Liver (tissue), 9 donors: ENCODE results near the gene ANKDD1B. TPM values are rescaled to one million over a fixed set of nuclear protein-coding genes. Genes with fewer than 3 reads are reported as not detected.

ENCODE experiments used
- DNase-seq: peaks from one replicate; pipeline ENCODE4 v3.0.0-alpha.2; 2017; ENCODE audit warnings: low spot score
- H3K27ac ChIP-seq, 2 donors: one replicate each; pipeline ENCODE4 v1.7.0; 2013; ENCODE audit warnings: inconsistent platforms in 2 of 2, low read length in 2 of 2, control low read depth in 1 of 2, low read depth in 1 of 2, mild to moderate bottlenecking in 1 of 2
- H3K27me3 ChIP-seq, 4 donors: one replicate each; pipeline versions ENCODE4 v1.6.1 to v1.7.0; 2013; ENCODE audit warnings: low read length in 3 of 4, inconsistent platforms in 1 of 4, mild to moderate bottlenecking in 1 of 4, moderate library complexity in 1 of 4; ENCODE audit not compliant: control insufficient read depth in 4 of 4, insufficient read depth in 4 of 4
- H3K36me3 ChIP-seq, 4 donors: one replicate each; pipeline versions ENCODE4 v1.6.1 to v1.7.0; 2013; ENCODE audit warnings: low read length in 3 of 4, mild to moderate bottlenecking in 3 of 4, low read depth in 1 of 4, moderate library complexity in 1 of 4; ENCODE audit not compliant: control insufficient read depth in 4 of 4, insufficient read depth in 3 of 4
- H3K4me1 ChIP-seq, 4 donors: one replicate each; pipeline versions ENCODE4 v1.6.1 to v1.7.0; 2013; ENCODE audit warnings: low read length in 3 of 4, mild to moderate bottlenecking in 3 of 4, moderate library complexity in 1 of 4; ENCODE audit not compliant: control insufficient read depth in 4 of 4, insufficient read depth in 4 of 4
- H3K4me3 ChIP-seq, 3 donors: one replicate each; pipeline versions ENCODE4 v1.6.1 to v1.7.0; 2013; ENCODE audit warnings: low read length in 3 of 3, control low read depth in 1 of 3, low read depth in 1 of 3, mild to moderate bottlenecking in 1 of 3
- H3K9ac ChIP-seq, 2 donors: one replicate each; pipeline ENCODE4 v1.7.0; 2013; ENCODE audit warnings: low read length in 2 of 2, mild to moderate bottlenecking in 2 of 2, moderate library complexity in 2 of 2, control low read depth in 1 of 2, low read depth in 1 of 2
- H3K9me3 ChIP-seq, 4 donors: one replicate each; pipeline versions ENCODE4 v1.6.1 to v1.7.0; 2013; ENCODE audit warnings: low read length in 3 of 4; ENCODE audit not compliant: control insufficient read depth in 4 of 4
- EGR1 ChIP-seq, 2 donors: IDR thresholded peaks; 2 replicates each; pipeline ENCODE4 v1.6.1; 2016 to 2018; ENCODE audit warnings: antibody characterized with exemption in 2 of 2, low read depth in 2 of 2
- FOXA1 ChIP-seq: IDR thresholded peaks from 2 replicates; pipeline ENCODE4 v1.6.1; 2016; ENCODE audit warnings: antibody characterized with exemption
- FOXA2 ChIP-seq: IDR thresholded peaks from 2 replicates; pipeline ENCODE4 v1.6.1; 2016; ENCODE audit warnings: antibody characterized with exemption
- GABPA ChIP-seq, 2 donors: IDR thresholded peaks in 1 of 2; conservative IDR thresholded peaks in 1 of 2; 2 replicates each; pipeline ENCODE4 v1.6.1; 2016; ENCODE audit warnings: antibody characterized with exemption in 2 of 2, mild to moderate bottlenecking in 1 of 2, moderate library complexity in 1 of 2
- HNF4A ChIP-seq, 2 donors: conservative IDR thresholded peaks; 2 replicates each; pipeline ENCODE4 v1.6.1; 2016; ENCODE audit warnings: antibody characterized with exemption in 2 of 2, mild to moderate bottlenecking in 2 of 2
- HNF4G ChIP-seq: IDR thresholded peaks from 2 replicates; pipeline ENCODE4 v1.6.1; 2016; ENCODE audit warnings: antibody characterized with exemption
- JUND ChIP-seq, 2 donors: IDR thresholded peaks; 2 replicates each; pipeline ENCODE4 v1.6.1; 2016; ENCODE audit warnings: antibody characterized with exemption in 2 of 2
- NR2F2 ChIP-seq: IDR thresholded peaks from 2 replicates; pipeline ENCODE4 v1.6.1; 2016; ENCODE audit warnings: antibody characterized with exemption
- RAD21 ChIP-seq, 2 donors: IDR thresholded peaks; 2 replicates each; pipeline ENCODE4 v1.6.1; 2016; ENCODE audit warnings: antibody characterized with exemption in 2 of 2, mild to moderate bottlenecking in 2 of 2
- RXRA ChIP-seq, 2 donors: IDR thresholded peaks; 2 replicates each; pipeline ENCODE4 v1.6.1; 2017 to 2018; ENCODE audit warnings: antibody characterized with exemption in 2 of 2, mild to moderate bottlenecking in 1 of 2
- SP1 ChIP-seq: IDR thresholded peaks from 2 replicates; pipeline ENCODE4 v1.6.1; 2018; ENCODE audit warnings: antibody characterized with exemption, mild to moderate bottlenecking
- TAF1 ChIP-seq: conservative IDR thresholded peaks from 2 replicates; pipeline ENCODE4 v1.6.1; 2016; ENCODE audit warnings: antibody characterized with exemption, mild to moderate bottlenecking
- YY1 ChIP-seq: IDR thresholded peaks from 2 replicates; pipeline ENCODE4 v1.6.1; 2016; ENCODE audit warnings: antibody characterized with exemption, mild to moderate bottlenecking
- WGBS: extraction: QIAGEN DNeasy Blood & Tissue Kit; methylation state at CpG from one replicate; pipeline ENCODE4 v1.1.7; 2013; 5-methylcytosine and 5-hydroxymethylcytosine counted together
- polyA plus RNA-seq, 2 donors: library from polyadenylated mRNA; stranded (reverse) in 1 of 2; unstranded in 1 of 2; fragments of 200-250 nt in 1 of 2; fragments of >200 nt in 1 of 2; fragmentation: Nextera tagmentation in 1 of 2; extraction: Ambion mirVana in 1 of 2; gene quantifications; one replicate each; pipeline versions ENCODE4 v1.2.1 to v1.2.3, GENCODE V29; 2013 to 2015
- total RNA-seq, 2 donors: library from RNA; depleted of rRNA; stranded (reverse); fragments of >200 nt; gene quantifications; one replicate each; pipeline ENCODE4 v1.2.3, GENCODE V29; 2014
- TF ChIP-seq, protein P1 (sequence below): IDR thresholded peaks from 2 replicates; pipeline ENCODE4 v1.6.1; 2016; ENCODE audit warnings: antibody characterized with exemption
- TF ChIP-seq, protein P2 (sequence below): fragments of 150-350 bp; IDR thresholded peaks from 2 replicates; pipeline ENCODE4 v1.5.1; 2017; ENCODE audit warnings: improper control_type of control experiment, low read depth, low read length; ENCODE audit not compliant: missing input control
- TF ChIP-seq, protein P3 (sequence below): IDR thresholded peaks from 2 replicates; pipeline ENCODE4 v1.6.1; 2016; ENCODE audit warnings: antibody characterized with exemption
- TF ChIP-seq, protein P4 (sequence below): IDR thresholded peaks from 2 replicates; pipeline ENCODE4 v1.6.1; 2016; ENCODE audit warnings: antibody characterized with exemption
- TF ChIP-seq, protein P5 (sequence below): IDR thresholded peaks from 2 replicates; pipeline ENCODE4 v1.6.1; 2016; ENCODE audit warnings: antibody characterized with exemption, mild to moderate bottlenecking
- donor health status: healthy.
- donor health status: healthy.
- donor health status: healthy.
- donor health status: healthy.
- donor health status: healthy.

Gene ANKDD1B
- total and polyA plus RNA-seq, 4 donors, result 0.05 to 1.4 (median 0.52) TPM

DNA sequence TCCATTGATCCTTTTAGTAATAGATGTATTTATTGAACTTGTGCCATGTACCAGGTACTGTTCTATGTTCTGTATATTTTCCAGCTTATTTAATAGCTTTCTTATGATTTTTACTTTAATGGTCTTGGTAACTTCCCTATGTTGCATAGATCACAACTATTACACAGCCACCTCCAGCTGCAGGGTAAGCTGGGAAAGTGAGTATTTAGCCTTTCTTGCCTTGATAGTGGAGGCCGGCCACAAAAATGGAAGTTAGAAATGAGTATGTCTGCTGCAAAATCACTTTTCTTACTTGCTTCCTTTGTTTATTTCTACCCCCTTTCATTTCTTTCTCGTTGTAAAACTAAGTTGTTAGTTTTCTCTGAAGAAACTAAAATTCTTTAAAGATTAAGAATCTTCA, 43.1 kb upstream of the ANKDD1B start:
- Histone ChIP-seq H3K4me1 (no peaks in the 10 kb centered on the region), H3K9me3 (no peaks in the 10 kb centered on the region), H3K36me3 (no peaks in the 10 kb centered on the region), H3K27ac (no peak overlapping the region), H3K9ac (no peak overlapping the region), H3K27me3 (no peaks in the 10 kb centered on the region), H3K4me3 (no peak overlapping the region)
- DNase-seq, result no peak
- WGBS, result 89% methylated on average over 2 of the region's 2 CpGs
- TF ChIP-seq SP1 (no peak), HNF4A (conservative IDR thresholded peaks at IDR 0.05) (no peak), RXRA (IDR thresholded peaks at IDR 0.05) (no peak), YY1 (no peak), GABPA (IDR thresholded peaks at IDR 0.05 in 1 of 2, conservative IDR thresholded peaks at IDR 0.05 in 1 of 2) (no peak), JUND (IDR thresholded peaks at IDR 0.05) (no peak), FOXA2 (no peak), TAF1 (no peak), NR2F2 (no peak), HNF4G (no peak), EGR1 (IDR thresholded peaks at IDR 0.05; ENCODE audit: low read depth in 2 of 2) (no peak), RAD21 (IDR thresholded peaks at IDR 0.05) (no peak), FOXA1 (no peak)
- TF ChIP-seq, protein P1, sequence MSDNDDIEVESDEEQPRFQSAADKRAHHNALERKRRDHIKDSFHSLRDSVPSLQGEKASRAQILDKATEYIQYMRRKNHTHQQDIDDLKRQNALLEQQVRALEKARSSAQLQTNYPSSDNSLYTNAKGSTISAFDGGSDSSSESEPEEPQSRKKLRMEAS, result no peak
- TF ChIP-seq, protein P2, sequence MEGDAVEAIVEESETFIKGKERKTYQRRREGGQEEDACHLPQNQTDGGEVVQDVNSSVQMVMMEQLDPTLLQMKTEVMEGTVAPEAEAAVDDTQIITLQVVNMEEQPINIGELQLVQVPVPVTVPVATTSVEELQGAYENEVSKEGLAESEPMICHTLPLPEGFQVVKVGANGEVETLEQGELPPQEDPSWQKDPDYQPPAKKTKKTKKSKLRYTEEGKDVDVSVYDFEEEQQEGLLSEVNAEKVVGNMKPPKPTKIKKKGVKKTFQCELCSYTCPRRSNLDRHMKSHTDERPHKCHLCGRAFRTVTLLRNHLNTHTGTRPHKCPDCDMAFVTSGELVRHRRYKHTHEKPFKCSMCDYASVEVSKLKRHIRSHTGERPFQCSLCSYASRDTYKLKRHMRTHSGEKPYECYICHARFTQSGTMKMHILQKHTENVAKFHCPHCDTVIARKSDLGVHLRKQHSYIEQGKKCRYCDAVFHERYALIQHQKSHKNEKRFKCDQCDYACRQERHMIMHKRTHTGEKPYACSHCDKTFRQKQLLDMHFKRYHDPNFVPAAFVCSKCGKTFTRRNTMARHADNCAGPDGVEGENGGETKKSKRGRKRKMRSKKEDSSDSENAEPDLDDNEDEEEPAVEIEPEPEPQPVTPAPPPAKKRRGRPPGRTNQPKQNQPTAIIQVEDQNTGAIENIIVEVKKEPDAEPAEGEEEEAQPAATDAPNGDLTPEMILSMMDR, result no peak
- TF ChIP-seq, protein P3, sequence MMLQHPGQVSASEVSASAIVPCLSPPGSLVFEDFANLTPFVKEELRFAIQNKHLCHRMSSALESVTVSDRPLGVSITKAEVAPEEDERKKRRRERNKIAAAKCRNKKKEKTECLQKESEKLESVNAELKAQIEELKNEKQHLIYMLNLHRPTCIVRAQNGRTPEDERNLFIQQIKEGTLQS, result no peak
- TF ChIP-seq, protein P4, sequence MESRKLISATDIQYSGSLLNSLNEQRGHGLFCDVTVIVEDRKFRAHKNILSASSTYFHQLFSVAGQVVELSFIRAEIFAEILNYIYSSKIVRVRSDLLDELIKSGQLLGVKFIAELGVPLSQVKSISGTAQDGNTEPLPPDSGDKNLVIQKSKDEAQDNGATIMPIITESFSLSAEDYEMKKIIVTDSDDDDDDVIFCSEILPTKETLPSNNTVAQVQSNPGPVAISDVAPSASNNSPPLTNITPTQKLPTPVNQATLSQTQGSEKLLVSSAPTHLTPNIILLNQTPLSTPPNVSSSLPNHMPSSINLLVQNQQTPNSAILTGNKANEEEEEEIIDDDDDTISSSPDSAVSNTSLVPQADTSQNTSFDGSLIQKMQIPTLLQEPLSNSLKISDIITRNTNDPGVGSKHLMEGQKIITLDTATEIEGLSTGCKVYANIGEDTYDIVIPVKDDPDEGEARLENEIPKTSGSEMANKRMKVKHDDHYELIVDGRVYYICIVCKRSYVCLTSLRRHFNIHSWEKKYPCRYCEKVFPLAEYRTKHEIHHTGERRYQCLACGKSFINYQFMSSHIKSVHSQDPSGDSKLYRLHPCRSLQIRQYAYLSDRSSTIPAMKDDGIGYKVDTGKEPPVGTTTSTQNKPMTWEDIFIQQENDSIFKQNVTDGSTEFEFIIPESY, result no peak
- TF ChIP-seq, protein P5, sequence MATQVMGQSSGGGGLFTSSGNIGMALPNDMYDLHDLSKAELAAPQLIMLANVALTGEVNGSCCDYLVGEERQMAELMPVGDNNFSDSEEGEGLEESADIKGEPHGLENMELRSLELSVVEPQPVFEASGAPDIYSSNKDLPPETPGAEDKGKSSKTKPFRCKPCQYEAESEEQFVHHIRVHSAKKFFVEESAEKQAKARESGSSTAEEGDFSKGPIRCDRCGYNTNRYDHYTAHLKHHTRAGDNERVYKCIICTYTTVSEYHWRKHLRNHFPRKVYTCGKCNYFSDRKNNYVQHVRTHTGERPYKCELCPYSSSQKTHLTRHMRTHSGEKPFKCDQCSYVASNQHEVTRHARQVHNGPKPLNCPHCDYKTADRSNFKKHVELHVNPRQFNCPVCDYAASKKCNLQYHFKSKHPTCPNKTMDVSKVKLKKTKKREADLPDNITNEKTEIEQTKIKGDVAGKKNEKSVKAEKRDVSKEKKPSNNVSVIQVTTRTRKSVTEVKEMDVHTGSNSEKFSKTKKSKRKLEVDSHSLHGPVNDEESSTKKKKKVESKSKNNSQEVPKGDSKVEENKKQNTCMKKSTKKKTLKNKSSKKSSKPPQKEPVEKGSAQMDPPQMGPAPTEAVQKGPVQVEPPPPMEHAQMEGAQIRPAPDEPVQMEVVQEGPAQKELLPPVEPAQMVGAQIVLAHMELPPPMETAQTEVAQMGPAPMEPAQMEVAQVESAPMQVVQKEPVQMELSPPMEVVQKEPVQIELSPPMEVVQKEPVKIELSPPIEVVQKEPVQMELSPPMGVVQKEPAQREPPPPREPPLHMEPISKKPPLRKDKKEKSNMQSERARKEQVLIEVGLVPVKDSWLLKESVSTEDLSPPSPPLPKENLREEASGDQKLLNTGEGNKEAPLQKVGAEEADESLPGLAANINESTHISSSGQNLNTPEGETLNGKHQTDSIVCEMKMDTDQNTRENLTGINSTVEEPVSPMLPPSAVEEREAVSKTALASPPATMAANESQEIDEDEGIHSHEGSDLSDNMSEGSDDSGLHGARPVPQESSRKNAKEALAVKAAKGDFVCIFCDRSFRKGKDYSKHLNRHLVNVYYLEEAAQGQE, result no peak
